HG02623 (cell line): Measurements from ENCODE around the gene C19orf47.

Source experiments
- ATAC-seq: cut with Tn5 transposase; IDR thresholded peaks from one replicate; pipeline ENCODE4 v1.9.1; 2021; ENCODE audit warnings: moderate library complexity; ENCODE audit not compliant: unreplicated experiment

Gene C19orf47

GRCh38 chr19:40283414-40284250 lies 64.6 kb downstream of the C19orf47 start:
- ATAC-seq = no peak

- ATAC-seq = no peak
Measured at GRCh38 chr19:40282920-40283319, 65.3 kb downstream of the C19orf47 start.

- no peak for ATAC-seq
Measured at GRCh38 chr19:40282209-40282580, 66.0 kb downstream of the C19orf47 start.

GRCh38 chr19:40281381-40282208 lies 66.6 kb downstream of the C19orf47 start:
- ATAC-seq = no peak

- no peak for ATAC-seq
Measured at GRCh38 chr19:40280608-40281221, 67.5 kb downstream of the C19orf47 start.

- no peak for ATAC-seq
Measured at GRCh38 chr19:40279761-40280607, 68.2 kb downstream of the C19orf47 start.

GRCh38 chr19:40279120-40279551 lies 69.1 kb downstream of the C19orf47 start:
- ATAC-seq = no peak

GRCh38 chr19:40278361-40279035 lies 69.7 kb downstream of the C19orf47 start:
- no peak for ATAC-seq

- no peak for ATAC-seq
Measured at GRCh38 chr19:40277356-40278059, 70.7 kb downstream of the C19orf47 start.

GRCh38 chr19:40274585-40275544 lies 73.3 kb downstream of the C19orf47 start:
- ATAC-seq = no peak

- no peak for ATAC-seq
Measured at GRCh38 chr19:40273469-40274360, 74.5 kb downstream of the C19orf47 start.

- ATAC-seq = no peak
Measured at GRCh38 chr19:40272261-40272660, 75.9 kb downstream of the C19orf47 start.

- ATAC-seq = no peak
Measured at GRCh38 chr19:40271706-40272105, 76.5 kb downstream of the C19orf47 start.

- no peak for ATAC-seq
Measured at GRCh38 chr19:40270362-40271089, 77.7 kb downstream of the C19orf47 start.
